Uterus (tissue), 4 donors: ENCODE measurements around the gene CACNA1E. TPM values are rescaled to one million over a fixed set of nuclear protein-coding genes. Genes with fewer than 3 reads are reported as not detected.

Experiments used
- DNase-seq, 2 donors: peaks; one replicate each; pipeline ENCODE4 v3.0.0-alpha.2; 2019 to 2020
- H3K27ac ChIP-seq, 2 donors: fragments of 200-600 bp; sonication (generic); 1 replicate in 1 of 2; 2 replicates in 1 of 2; pipeline ENCODE4 v1.5.1; 2016 to 2018
- H3K27me3 ChIP-seq, 2 donors: fragments of 200-600 bp; sonication (generic); one replicate each; pipeline ENCODE4 v1.5.1; 2018 to 2019; ENCODE audit warnings: control low read depth in 1 of 2
- H3K36me3 ChIP-seq, 2 donors: fragments of 200-600 bp; sonication (generic); one replicate each; pipeline ENCODE4 v1.5.1; 2019; ENCODE audit warnings: control low read depth in 1 of 2
- H3K4me1 ChIP-seq, 2 donors: fragments of 200-600 bp; sonication (generic); one replicate each; pipeline ENCODE4 v1.5.1; 2018 to 2019; ENCODE audit warnings: control low read depth in 1 of 2
- H3K4me3 ChIP-seq, 2 donors: fragments of 200-600 bp; sonication (generic); 1 replicate in 1 of 2; 2 replicates in 1 of 2; pipeline ENCODE4 v1.5.1; 2018 to 2019; ENCODE audit warnings: mild to moderate bottlenecking in 1 of 2
- H3K9me3 ChIP-seq, 2 donors: fragments of 200-600 bp; sonication (generic); one replicate each; pipeline ENCODE4 v1.5.1; 2019; ENCODE audit warnings: control low read depth in 1 of 2
- POLR2A ChIP-seq, 2 donors: fragments of 450-650 bp; IDR thresholded peaks; one replicate each; pipeline ENCODE4 v1.6.1; 2016; ENCODE audit warnings: antibody characterized with exemption in 2 of 2, mild to moderate bottlenecking in 1 of 2, moderate library complexity in 1 of 2
- intact Hi-C: fragments of 100-400 bp; cut with DNase I; formaldehyde crosslinking; loops from one replicate; pipeline ENCODE4 v1.15.1; 2023; ENCODE audit warnings: low total_unique reads
- total RNA-seq, 4 donors: library from RNA; depleted of rRNA in 3 of 4; stranded (reverse); fragments of >200 nt in 3 of 4; gene quantifications; one replicate each; pipeline versions ENCODE4 v1.1.0 to v1.2.4, GENCODE V29; 2014 to 2023
- TF ChIP-seq, protein P1 (sequence below), 4 experiments: fragments of 200-600 bp in 2 of 4; fragments of 450-650 bp in 2 of 4; sonication (generic) in 2 of 4; IDR thresholded peaks; one replicate each; pipeline ENCODE4 v1.5.1; 2016 to 2019; ENCODE audit warnings: antibody characterized with exemption in 4 of 4, mild to moderate bottlenecking in 2 of 4, moderate library complexity in 1 of 4
- donor health status: DM: yes; HTN: yes; CAD: no.

Gene CACNA1E
- total RNA-seq, 4 donors from 2014 or later, result 0.12 to 3.4 TPM; not detected in 2

DNA sequence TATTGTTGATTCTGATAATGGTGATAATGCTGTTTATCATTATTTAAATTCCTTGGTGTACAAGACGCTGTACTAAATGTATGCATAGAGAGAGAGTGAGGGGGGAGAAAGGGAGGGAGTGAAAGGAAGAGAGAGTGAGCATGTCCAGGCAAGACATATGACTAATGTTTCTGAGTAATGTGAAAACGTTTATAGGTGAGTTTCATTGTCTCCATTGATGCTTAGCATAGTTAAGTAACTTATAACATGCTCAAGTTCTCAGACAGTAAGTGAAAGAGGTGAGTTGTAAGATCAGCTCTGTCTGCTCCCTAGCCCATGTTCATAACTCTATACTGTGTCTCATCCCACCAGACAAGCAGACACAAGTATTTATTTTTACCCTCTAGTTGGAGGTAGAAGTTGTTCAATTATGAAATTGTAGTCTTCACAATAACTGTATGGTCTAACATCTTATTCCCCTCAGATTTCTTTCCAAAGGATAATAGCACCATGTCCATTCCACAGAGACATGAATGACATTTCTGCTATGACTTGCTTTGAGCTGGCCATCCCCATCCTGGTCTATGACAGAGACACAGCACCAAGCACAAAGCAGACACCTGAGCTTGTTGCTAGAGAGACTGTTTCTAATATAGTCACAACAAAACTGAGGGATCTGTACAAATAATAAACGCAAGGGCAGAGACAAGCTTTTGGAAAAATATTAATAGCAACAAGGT is 285.1 kb downstream of the CACNA1E start:
- H3K4me1 ChIP-seq, result no peaks in the 10 kb centered on the region
- no peaks in the 10 kb centered on the region for H3K9me3 ChIP-seq
- no peak overlapping the region for H3K4me3 ChIP-seq
- intact Hi-C loops, result no loop called here
- H3K36me3 ChIP-seq, result no peaks in the 10 kb centered on the region
- H3K27me3 ChIP-seq, result no peaks in the 10 kb centered on the region
- TF ChIP-seq, protein P1, sequence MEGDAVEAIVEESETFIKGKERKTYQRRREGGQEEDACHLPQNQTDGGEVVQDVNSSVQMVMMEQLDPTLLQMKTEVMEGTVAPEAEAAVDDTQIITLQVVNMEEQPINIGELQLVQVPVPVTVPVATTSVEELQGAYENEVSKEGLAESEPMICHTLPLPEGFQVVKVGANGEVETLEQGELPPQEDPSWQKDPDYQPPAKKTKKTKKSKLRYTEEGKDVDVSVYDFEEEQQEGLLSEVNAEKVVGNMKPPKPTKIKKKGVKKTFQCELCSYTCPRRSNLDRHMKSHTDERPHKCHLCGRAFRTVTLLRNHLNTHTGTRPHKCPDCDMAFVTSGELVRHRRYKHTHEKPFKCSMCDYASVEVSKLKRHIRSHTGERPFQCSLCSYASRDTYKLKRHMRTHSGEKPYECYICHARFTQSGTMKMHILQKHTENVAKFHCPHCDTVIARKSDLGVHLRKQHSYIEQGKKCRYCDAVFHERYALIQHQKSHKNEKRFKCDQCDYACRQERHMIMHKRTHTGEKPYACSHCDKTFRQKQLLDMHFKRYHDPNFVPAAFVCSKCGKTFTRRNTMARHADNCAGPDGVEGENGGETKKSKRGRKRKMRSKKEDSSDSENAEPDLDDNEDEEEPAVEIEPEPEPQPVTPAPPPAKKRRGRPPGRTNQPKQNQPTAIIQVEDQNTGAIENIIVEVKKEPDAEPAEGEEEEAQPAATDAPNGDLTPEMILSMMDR (IDR thresholded peaks at IDR 0.05), result no peak
- TF ChIP-seq POLR2A (IDR thresholded peaks at IDR 0.05), result no peak
- no peak overlapping the region for H3K27ac ChIP-seq
- DNase-seq, result no peak

DNA sequence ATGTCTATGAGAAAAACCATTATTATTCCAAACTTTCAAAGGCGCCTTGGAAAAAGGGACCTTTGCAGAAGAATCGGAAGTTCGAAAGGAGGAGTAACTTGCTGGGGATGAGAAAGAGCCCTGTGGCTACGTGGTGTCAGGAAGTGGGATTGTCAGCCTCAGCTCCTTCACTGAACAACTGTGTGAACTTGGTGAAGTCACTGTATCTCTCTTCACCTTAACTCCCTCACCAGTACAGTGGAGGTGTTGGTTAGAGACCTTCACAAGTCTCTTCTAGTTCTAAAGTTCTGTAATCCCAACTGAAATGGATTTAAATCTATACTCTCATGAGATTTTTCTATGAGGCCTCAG is 285.6 kb downstream of the CACNA1E start:
- Histone ChIP-seq H3K4me3 (no peak overlapping the region), H3K36me3 (no peaks in the 10 kb centered on the region), H3K27me3 (no peaks in the 10 kb centered on the region), H3K9me3 (no peaks in the 10 kb centered on the region), H3K4me1 (no peaks in the 10 kb centered on the region), H3K27ac (no peak overlapping the region)
- intact Hi-C loops, result no loop called here
- no peak for TF ChIP-seq POLR2A (IDR thresholded peaks at IDR 0.05)
- TF ChIP-seq, protein P1 (IDR thresholded peaks at IDR 0.05), result no peak
- DNase-seq, result no peak

DNA sequence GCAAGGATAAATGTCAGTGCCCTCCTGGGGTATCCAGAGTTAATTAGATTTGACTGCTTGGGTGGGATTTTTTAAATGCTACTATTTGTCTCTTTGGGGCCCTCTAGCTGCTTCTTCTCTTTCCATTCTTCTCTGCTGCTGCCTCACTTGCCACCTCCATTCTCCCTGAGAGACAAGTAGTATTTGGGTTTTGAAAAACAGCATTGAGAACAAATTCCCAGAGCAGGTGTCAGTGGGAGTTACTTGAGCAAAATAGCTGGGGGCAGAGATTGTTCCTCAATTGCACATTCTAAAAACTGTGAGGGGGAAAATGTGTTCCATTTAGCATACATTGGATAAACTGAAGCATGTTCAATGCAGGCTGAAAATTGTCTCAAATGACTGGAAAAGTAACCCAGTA is 286.5 kb downstream of the CACNA1E start:
- intact Hi-C loops, result no loop called here
- no peaks in the 10 kb centered on the region for H3K4me1 ChIP-seq
- H3K27ac ChIP-seq, result no peak overlapping the region
- TF ChIP-seq, protein P1 (IDR thresholded peaks at IDR 0.05), result no peak
- TF ChIP-seq POLR2A (IDR thresholded peaks at IDR 0.05), result no peak
- no peak overlapping the region for H3K4me3 ChIP-seq
- no peaks in the 10 kb centered on the region for H3K27me3 ChIP-seq
- H3K9me3 ChIP-seq, result no peaks in the 10 kb centered on the region
- no peaks in the 10 kb centered on the region for H3K36me3 ChIP-seq
- DNase-seq, result no peak

DNA sequence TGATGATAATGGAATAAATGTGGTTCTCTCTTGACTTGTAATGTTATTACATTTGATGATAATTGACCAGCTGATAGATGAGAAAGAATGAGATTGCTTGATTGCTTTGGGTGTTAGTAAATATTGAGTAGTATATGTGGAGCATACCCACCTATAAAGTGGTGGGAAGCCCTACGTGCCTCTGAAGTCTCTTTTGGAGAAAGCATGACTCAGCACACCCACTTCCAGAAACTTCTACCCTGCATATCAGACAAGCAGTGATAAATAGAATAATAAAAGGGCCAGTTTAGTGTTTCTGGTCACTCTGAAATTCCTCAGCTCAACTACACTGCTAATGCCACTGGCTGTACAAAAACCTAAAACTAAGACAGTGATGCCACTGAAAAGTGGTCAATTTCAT is 289.4 kb downstream of the CACNA1E start:
- Histone ChIP-seq H3K27me3 (no peaks in the 10 kb centered on the region), H3K4me1 (no peaks in the 10 kb centered on the region), H3K4me3 (no peak overlapping the region), H3K27ac (no peak overlapping the region), H3K36me3 (no peaks in the 10 kb centered on the region), H3K9me3 (no peaks in the 10 kb centered on the region)
- intact Hi-C loops, result no loop called here
- DNase-seq, result no peak
- no peak for TF ChIP-seq POLR2A (IDR thresholded peaks at IDR 0.05)
- TF ChIP-seq, protein P1 (IDR thresholded peaks at IDR 0.05), result no peak

DNA sequence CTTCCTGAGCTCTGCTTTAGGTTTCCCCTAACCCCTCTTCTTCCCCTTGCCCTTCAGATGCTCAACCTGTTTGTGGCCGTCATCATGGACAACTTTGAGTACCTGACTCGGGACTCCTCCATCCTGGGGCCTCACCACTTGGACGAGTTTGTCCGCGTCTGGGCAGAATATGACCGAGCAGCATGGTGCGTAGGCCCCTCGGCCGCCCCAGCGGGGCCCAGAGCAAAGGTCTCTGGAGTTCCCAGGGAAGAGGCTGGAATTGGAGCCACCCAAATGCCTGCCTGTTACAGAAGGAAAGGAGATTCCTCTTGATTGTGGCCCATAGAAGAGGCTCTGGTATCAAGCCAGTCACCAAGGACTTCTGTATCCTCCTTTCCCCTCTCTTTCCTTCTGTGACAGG is 292.7 kb downstream of the CACNA1E start:
- H3K9me3 ChIP-seq, result no peaks in the 10 kb centered on the region
- H3K4me1 ChIP-seq, result no peaks in the 10 kb centered on the region
- H3K4me3 ChIP-seq, result no peak overlapping the region
- no peaks in the 10 kb centered on the region for H3K36me3 ChIP-seq
- H3K27me3 ChIP-seq, result no peaks in the 10 kb centered on the region
- no peak overlapping the region for H3K27ac ChIP-seq
- DNase-seq, result no peak
- TF ChIP-seq POLR2A (IDR thresholded peaks at IDR 0.05), result no peak
- TF ChIP-seq, protein P1 (IDR thresholded peaks at IDR 0.05), result no peak
- intact Hi-C loops, result no loop called here
